Tibial nerve (tissue), 4 donors: ENCODE measurements around the gene AGO3. TPM values are rescaled to one million over a fixed set of nuclear protein-coding genes. Genes with fewer than 3 reads are reported as not detected.

Experiments used
- DNase-seq, 2 donors: peaks; one replicate each; pipeline ENCODE4 v3.0.0-alpha.2; 2019; ENCODE audit warnings: low spot score in 2 of 2
- H3K27ac ChIP-seq, 4 donors: fragments of 200-600 bp; sonication (generic) in 3 of 4; one replicate each; pipeline ENCODE4 v1.5.1; 2017 to 2019; ENCODE audit warnings: mild to moderate bottlenecking in 1 of 4
- H3K27me3 ChIP-seq, 2 donors: fragments of 200-600 bp; sonication (generic) in 1 of 2; one replicate each; pipeline versions ENCODE4 v1.5.1 to v1.6.0; 2017 to 2019
- H3K36me3 ChIP-seq, 3 donors: fragments of 200-600 bp; sonication (generic); one replicate each; pipeline ENCODE4 v1.5.1; 2018 to 2019
- H3K4me1 ChIP-seq, 4 donors: fragments of 200-600 bp; sonication (generic) in 3 of 4; one replicate each; pipeline ENCODE4 v1.5.1; 2017 to 2019
- H3K4me3 ChIP-seq, 4 donors: fragments of 200-600 bp; sonication (generic) in 3 of 4; one replicate each; pipeline ENCODE4 v1.5.1; 2017 to 2019; ENCODE audit warnings: mild to moderate bottlenecking in 1 of 4, moderate library complexity in 1 of 4
- H3K9me3 ChIP-seq, 4 donors: fragments of 200-600 bp; sonication (generic) in 3 of 4; one replicate each; pipeline ENCODE4 v1.5.1; 2017 to 2019
- CTCF ChIP-seq, 5 experiments: fragments of 200-600 bp in 3 of 5; fragments of 450-650 bp in 2 of 5; sonication (generic) in 3 of 5; IDR thresholded peaks; one replicate each; pipeline ENCODE4 v1.5.1; 2016 to 2019; ENCODE audit warnings: antibody characterized with exemption in 5 of 5, mild to moderate bottlenecking in 3 of 5, moderate library complexity in 2 of 5
- EP300 ChIP-seq, 2 donors: sonication (generic); formaldehyde crosslinking; IDR thresholded peaks; one replicate each; pipeline ENCODE4 v1.6.1; 2017; ENCODE audit warnings: antibody characterized with exemption in 2 of 2, mild to moderate bottlenecking in 1 of 2
- POLR2A ChIP-seq, 2 donors: fragments of 450-650 bp; IDR thresholded peaks; one replicate each; pipeline ENCODE4 v1.6.1; 2017; ENCODE audit warnings: antibody characterized with exemption in 2 of 2, mild to moderate bottlenecking in 2 of 2, moderate library complexity in 2 of 2
- WGBS, 2 donors: methylation state at CpG; one replicate each; pipeline ENCODE4 v1.1.5; 2018; 5-methylcytosine and 5-hydroxymethylcytosine counted together
- total RNA-seq, 4 donors: library from RNA; depleted of rRNA; stranded (reverse); fragments of >200 nt; gene quantifications; one replicate each; pipeline ENCODE4 v1.1.0, GENCODE V29; 2016

Gene AGO3
- total RNA-seq, 4 donors from 2014 or later, result 16.2 to 31.8 (median 27.7) TPM

- Histone ChIP-seq H3K4me1 (peaks cover 0 to 57% (median 16%) of the 10 kb centered on the region in 4 donors), H3K36me3 (no peaks in the 10 kb centered on the region), H3K9me3 (no peaks in the 10 kb centered on the region), H3K27ac (peak overlapping the region; percentile 96 to 100 (median 98)), H3K27me3 (no peaks in the 10 kb centered on the region), H3K4me3 (peak overlapping the region; percentile 61 to 96 (median 92))
- peak in 1 of 2 donors; percentile 28 for DNase-seq
- WGBS, 2 donors, result 0 to 2% methylated on average over 11 to 26 of the region's 28 CpGs
- TF ChIP-seq EP300 (IDR thresholded peaks at IDR 0.05) (no peak), POLR2A (IDR thresholded peaks at IDR 0.05) (no peak), CTCF (IDR thresholded peaks at IDR 0.05) (no peak)
These were observed 697 bp downstream of the AGO3 start for GRCh38 chr1:35931446-35932157.

- Histone ChIP-seq H3K9me3 (no peaks in the 10 kb centered on the region), H3K27ac (peak overlapping the region in 3 of 4 donors; percentile 96 to 100 (median 99)), H3K4me3 (peak overlapping the region; percentile 61 to 96 (median 92)), H3K36me3 (no peaks in the 10 kb centered on the region), H3K4me1 (peaks cover 0 to 58% (median 16%) of the 10 kb centered on the region in 4 donors), H3K27me3 (no peaks in the 10 kb centered on the region)
- WGBS, 2 donors, result 45 to 48% methylated on average over 7 of the region's 7 CpGs
- DNase-seq, result no peak
- TF ChIP-seq CTCF (IDR thresholded peaks at IDR 0.05) (no peak), EP300 (IDR thresholded peaks at IDR 0.05) (no peak), POLR2A (IDR thresholded peaks at IDR 0.05) (no peak)
These were observed 1.3 kb downstream of the AGO3 start for GRCh38 chr1:35932158-35932636.

- no peak for DNase-seq
- TF ChIP-seq POLR2A (IDR thresholded peaks at IDR 0.05), result no peak
- no peak for TF ChIP-seq CTCF (IDR thresholded peaks at IDR 0.05)
- no peak for TF ChIP-seq EP300 (IDR thresholded peaks at IDR 0.05)
- H3K27ac ChIP-seq, result no peak overlapping the region
- H3K4me1 ChIP-seq, result peaks cover 0 to 58% (median 16%) of the 10 kb centered on the region in 4 donors
- H3K27me3 ChIP-seq, result no peaks in the 10 kb centered on the region
- no peaks in the 10 kb centered on the region for H3K9me3 ChIP-seq
- no peaks in the 10 kb centered on the region for H3K36me3 ChIP-seq
- no peak overlapping the region for H3K4me3 ChIP-seq
These were observed 2.0 kb downstream of the AGO3 start for GRCh38 chr1:35932941-35933340.

GRCh38 chr1:35935442-35936388 is 4.8 kb downstream of the AGO3 start:
- TF ChIP-seq CTCF (IDR thresholded peaks at IDR 0.05), result no peak
- TF ChIP-seq EP300 (IDR thresholded peaks at IDR 0.05), result no peak
- TF ChIP-seq POLR2A (IDR thresholded peaks at IDR 0.05), result no peak
- no peaks in the 10 kb centered on the region for H3K27me3 ChIP-seq
- H3K4me3 ChIP-seq, result no peak overlapping the region
- no peaks in the 10 kb centered on the region for H3K36me3 ChIP-seq
- H3K27ac ChIP-seq, result peak overlapping the region in 2 of 4 donors; percentile 2 to 26
- peaks cover 0 to 61% (median 16%) of the 10 kb centered on the region in 4 donors for H3K4me1 ChIP-seq
- no peaks in the 10 kb centered on the region for H3K9me3 ChIP-seq
- 27 to 41% methylated on average over 2 of the region's 2 CpGs for WGBS, 2 donors
- DNase-seq, result no peak
